Heart left ventricle (tissue), 16 donors: ENCODE results near the gene KIF2A. TPM values are rescaled to one million over a fixed set of nuclear protein-coding genes. Genes with fewer than 3 reads are reported as not detected.

Experiments
- ATAC-seq, 4 donors: fragments of 200-7000 bp; cut with Tn5 transposase; one replicate each; pipeline ENCODE4 v1.9.1; 2020 to 2022; ENCODE audit warnings: moderate library complexity in 4 of 4, mild to moderate bottlenecking in 3 of 4, moderate number of reproducible peaks in 1 of 4
- DNase-seq, 5 donors: peaks; one replicate each; pipeline ENCODE4 v3.0.0-alpha.2; 2020
- H3K27ac ChIP-seq, 12 donors: fragments of 200-600 bp; sonication (generic) in 4 of 12; one replicate each; pipeline versions ENCODE4 v1.5.0 to v1.8.0; 2016 to 2022; ENCODE audit warnings: mild to moderate bottlenecking in 2 of 12
- H3K27me3 ChIP-seq, 9 donors: fragments of 200-600 bp; sonication (generic) in 2 of 9; one replicate each; pipeline versions ENCODE4 v1.5.1 to v1.8.0; 2016 to 2022; ENCODE audit warnings: mild to moderate bottlenecking in 3 of 9
- H3K36me3 ChIP-seq, 9 donors: fragments of 200-600 bp; sonication (generic) in 2 of 9; one replicate each; pipeline versions ENCODE4 v1.5.0 to v1.8.0; 2018 to 2022; ENCODE audit warnings: mild to moderate bottlenecking in 2 of 9
- H3K4me1 ChIP-seq, 12 donors: fragments of 200-600 bp; sonication (generic) in 4 of 12; one replicate each; pipeline versions ENCODE4 v1.5.0 to v1.8.0; 2016 to 2022; ENCODE audit warnings: mild to moderate bottlenecking in 3 of 12
- H3K4me3 ChIP-seq, 12 donors: fragments of 200-600 bp; sonication (generic) in 4 of 12; one replicate each; pipeline versions ENCODE4 v1.5.0 to v1.8.0; 2017 to 2022; ENCODE audit warnings: mild to moderate bottlenecking in 9 of 12, moderate library complexity in 4 of 12
- H3K9me3 ChIP-seq, 12 donors: fragments of 200-600 bp; sonication (generic) in 4 of 12; one replicate each; pipeline versions ENCODE4 v1.5.0 to v1.8.0; 2016 to 2022; ENCODE audit warnings: mild to moderate bottlenecking in 1 of 12
- POLR2A ChIP-seq, 2 donors: fragments of 450-650 bp; IDR thresholded peaks; one replicate each; pipeline ENCODE4 v1.6.1; 2017; ENCODE audit warnings: antibody characterized with exemption in 2 of 2, mild to moderate bottlenecking in 2 of 2, moderate library complexity in 2 of 2
- WGBS, 4 donors: extraction: QIAGEN DNeasy Blood & Tissue Kit in 2 of 4; methylation state at CpG; one replicate each; pipeline versions ENCODE4 v1.1.5 to v1.1.7; 2013 to 2018; 5-methylcytosine and 5-hydroxymethylcytosine counted together
- intact Hi-C, 10 donors: fragments of 100-400 bp; cut with DNase I; formaldehyde crosslinking; loops; one replicate each; pipeline versions ENCODE4 v1.11.1 to v1.14.2; 2022
- polyA plus RNA-seq, 2 donors: library from polyadenylated mRNA; stranded (reverse); fragments of 200-250 nt; gene quantifications; one replicate each; pipeline ENCODE4 v1.2.3, GENCODE V29; 2013
- total RNA-seq, 9 donors: library from RNA; depleted of rRNA in 2 of 9; stranded (reverse); fragments of >200 nt in 2 of 9; fragmentation: NEBNext Ultra II Directional in 3 of 9; extraction: Animal tissue kit (Norgen Biotek cat#: 25700) in 3 of 9; gene quantifications; one replicate each; pipeline versions ENCODE4 v1.1.0 to v1.2.4, GENCODE V29; 2016 to 2023
- TF ChIP-seq, protein P1 (sequence below), 12 donors: fragments of 200-600 bp; sonication (generic) in 4 of 12; IDR thresholded peaks; one replicate each; pipeline versions ENCODE4 v1.5.0 to v1.8.0; 2018 to 2022; ENCODE audit warnings: antibody characterized with exemption in 12 of 12, mild to moderate bottlenecking in 5 of 12
- donor health status: ischemic (EF 13 %, LVEDD 7.1; RV severe dilation, severe dysfunction).
- donor health status: healthy with polysubstance abuse.
- donor health status: DM: no; HTN: yes; CAD: no.
- donor health status: DM: no; HTN: no; CAD: no.
- donor health status: ischemic (EF 25% LVEDD 6.9; RV normal size, moderate dysfunction).
- donor health status: ischemic (EF 25% LVEDD 5.7; RV mildly dilated, moderate dysfunction).
- donor health status: healthy.
- donor health status: DM: yes; HTN: yes; CAD: no.
- donor health status: ischemic (EF 35%, LVEDD 5.7; RV mildly dilated, moderate dysfunction).
- donor health status: nonischemic (EF 11% LVEDD 7.7; RV severe dilation, severe dysfunction).
- donor health status: DM: yes; HTN: yes; CAD: no.
- donor health status: PGD.
- donor health status: ischemic (EF 29% LVEDD 5.4; RV normal size, mild dysfunction).
- donor health status: nonischemic (EF 23%, LVEDD 6.1; RV moderate dilation, normal function).

Gene KIF2A
- total and polyA plus RNA-seq, 11 donors, result 1.5 to 18.8 (median 10.7) TPM

DNA sequence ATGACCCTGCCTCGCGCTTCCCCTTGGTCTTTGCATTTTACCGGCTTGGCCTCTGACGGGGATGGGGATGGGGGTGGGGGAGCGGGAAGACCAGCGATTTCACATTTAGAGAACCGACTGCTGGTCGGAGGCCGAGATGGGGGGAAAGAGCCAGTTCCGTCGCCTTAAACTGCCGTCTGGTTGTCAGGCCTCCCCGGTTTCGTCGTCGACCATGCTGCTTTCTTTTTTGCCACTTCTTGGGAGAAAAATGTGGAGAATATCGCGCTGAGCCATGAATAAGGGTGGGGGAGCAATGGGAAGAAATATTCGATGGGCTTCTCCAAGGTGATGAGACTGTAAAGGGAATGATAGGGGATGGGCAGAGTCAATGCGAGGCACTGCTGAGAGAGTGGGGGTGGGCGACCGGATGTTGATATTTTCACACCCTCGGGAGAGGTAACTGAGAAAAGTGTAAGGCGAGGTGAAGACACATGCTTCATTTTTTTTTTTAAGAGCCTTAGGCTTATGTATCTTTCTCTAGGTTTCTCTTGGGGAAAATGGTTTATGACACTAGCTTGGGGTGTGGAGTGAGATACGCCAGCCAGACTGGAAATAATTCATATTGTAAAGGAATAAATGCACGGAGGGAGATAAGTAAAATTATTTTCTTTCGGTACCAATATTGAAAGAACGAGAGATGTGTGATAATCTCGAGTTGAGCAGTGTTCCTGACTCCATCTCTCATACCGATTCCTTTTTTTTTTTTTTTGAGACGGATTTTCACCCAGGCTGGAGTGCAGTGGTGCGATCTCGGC lies 1.1 kb downstream of the KIF2A start:
- peak in 2 of 4 donors; percentile 5 to 29 for ATAC-seq
- intact Hi-C loops, result loop anchor here in 3 of 10 donors (5.0 to 10.0 kb wide), 3 partner anchors 35 to 98 kb away; partner anchors contain the start of gene DIMT1 (in 2 of the 3)
- H3K27me3 ChIP-seq, result no peaks in the 10 kb centered on the region
- H3K36me3 ChIP-seq, result no peaks in the 10 kb centered on the region
- peaks cover 0 to 50% (median 18%) of the 10 kb centered on the region in 12 donors for H3K4me1 ChIP-seq
- peak overlapping the region in 11 of 12 donors; percentile 83 to 94 (median 86) for H3K27ac ChIP-seq
- TF ChIP-seq, protein P1, sequence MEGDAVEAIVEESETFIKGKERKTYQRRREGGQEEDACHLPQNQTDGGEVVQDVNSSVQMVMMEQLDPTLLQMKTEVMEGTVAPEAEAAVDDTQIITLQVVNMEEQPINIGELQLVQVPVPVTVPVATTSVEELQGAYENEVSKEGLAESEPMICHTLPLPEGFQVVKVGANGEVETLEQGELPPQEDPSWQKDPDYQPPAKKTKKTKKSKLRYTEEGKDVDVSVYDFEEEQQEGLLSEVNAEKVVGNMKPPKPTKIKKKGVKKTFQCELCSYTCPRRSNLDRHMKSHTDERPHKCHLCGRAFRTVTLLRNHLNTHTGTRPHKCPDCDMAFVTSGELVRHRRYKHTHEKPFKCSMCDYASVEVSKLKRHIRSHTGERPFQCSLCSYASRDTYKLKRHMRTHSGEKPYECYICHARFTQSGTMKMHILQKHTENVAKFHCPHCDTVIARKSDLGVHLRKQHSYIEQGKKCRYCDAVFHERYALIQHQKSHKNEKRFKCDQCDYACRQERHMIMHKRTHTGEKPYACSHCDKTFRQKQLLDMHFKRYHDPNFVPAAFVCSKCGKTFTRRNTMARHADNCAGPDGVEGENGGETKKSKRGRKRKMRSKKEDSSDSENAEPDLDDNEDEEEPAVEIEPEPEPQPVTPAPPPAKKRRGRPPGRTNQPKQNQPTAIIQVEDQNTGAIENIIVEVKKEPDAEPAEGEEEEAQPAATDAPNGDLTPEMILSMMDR (IDR thresholded peaks at IDR 0.05), result no peak
- no peak for TF ChIP-seq POLR2A (IDR thresholded peaks at IDR 0.05)
- H3K4me3 ChIP-seq, result peak overlapping the region; percentile 66 to 100 (median 96)
- WGBS, 4 donors, result 4% methylated on average over 31 to 33 of the region's 33 CpGs
- H3K9me3 ChIP-seq, result no peaks in the 10 kb centered on the region
- DNase-seq, result peak in 2 of 5 donors; percentile 32 to 47

DNA sequence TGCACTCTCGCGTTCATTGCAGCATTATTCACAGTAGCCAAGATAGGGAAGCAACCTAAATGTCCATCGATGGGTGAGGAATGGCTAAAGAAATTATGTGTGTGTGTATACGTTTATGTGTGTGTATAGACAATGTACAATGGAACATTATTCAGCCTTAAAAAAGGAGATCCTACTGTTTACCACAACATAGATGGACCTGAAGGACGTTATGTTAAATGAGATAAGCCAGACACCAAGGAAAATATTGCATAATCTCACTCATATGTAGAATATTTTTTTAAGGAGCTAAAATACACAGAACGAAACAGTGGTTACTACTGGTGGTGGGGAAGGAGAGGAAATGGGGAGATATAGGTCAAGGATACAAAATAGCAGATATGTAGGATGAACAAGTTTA lies 2.4 kb downstream of the KIF2A start:
- intact Hi-C loops, result loop anchor here in 3 of 10 donors (5.0 to 10.0 kb wide), 3 partner anchors 34 to 96 kb away; partner anchors contain the start of gene DIMT1 (in 2 of the 3)
- Histone ChIP-seq H3K9me3 (no peaks in the 10 kb centered on the region), H3K36me3 (no peaks in the 10 kb centered on the region), H3K4me3 (peak overlapping the region in 2 of 12 donors; percentile 70 to 100), H3K27ac (peak overlapping the region in 1 of 12 donors; percentile 85), H3K4me1 (peaks cover 0 to 57% (median 21%) of the 10 kb centered on the region in 12 donors), H3K27me3 (no peaks in the 10 kb centered on the region)
- DNase-seq (no peak), ATAC-seq (no peak)
- TF ChIP-seq POLR2A (IDR thresholded peaks at IDR 0.05), result no peak
- TF ChIP-seq, protein P1 (IDR thresholded peaks at IDR 0.05), result no peak
- 88 to 92% (median 90%) methylated on average over 6 of the region's 6 CpGs for WGBS, 4 donors

DNA sequence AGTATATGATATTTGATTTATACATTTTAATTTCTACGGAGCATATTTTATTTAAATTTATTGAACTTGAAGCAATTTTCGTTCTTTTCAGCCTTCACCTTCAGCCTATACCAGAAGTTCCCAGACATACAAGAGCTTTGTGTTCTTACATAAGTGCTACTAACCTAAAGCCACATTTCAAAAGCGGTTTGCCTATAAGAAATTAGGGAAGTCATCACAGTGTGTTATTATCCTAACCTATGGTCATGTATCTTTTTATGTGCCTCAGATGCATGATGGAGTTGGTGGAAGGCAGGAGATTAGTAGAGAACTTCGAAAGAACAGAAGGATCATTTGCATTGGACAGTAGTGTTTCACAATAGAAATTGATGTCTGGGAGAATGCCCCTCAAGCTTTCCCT lies 3.1 kb downstream of the KIF2A start:
- WGBS, 4 donors, result 92 to 95% (median 93%) methylated on average over 4 of the region's 4 CpGs
- ATAC-seq (no peak), DNase-seq (no peak)
- Histone ChIP-seq H3K4me1 (peaks cover 0 to 57% (median 21%) of the 10 kb centered on the region in 12 donors), H3K27me3 (no peaks in the 10 kb centered on the region), H3K9me3 (no peaks in the 10 kb centered on the region), H3K36me3 (no peaks in the 10 kb centered on the region), H3K27ac (no peak overlapping the region), H3K4me3 (no peak overlapping the region)
- TF ChIP-seq POLR2A (IDR thresholded peaks at IDR 0.05), result no peak
- TF ChIP-seq, protein P1 (IDR thresholded peaks at IDR 0.05), result no peak
- intact Hi-C loops, result loop anchor here in 3 of 10 donors (5.0 to 10.0 kb wide), 3 partner anchors 33 to 96 kb away; partner anchors contain the start of gene DIMT1 (in 2 of the 3)

DNA sequence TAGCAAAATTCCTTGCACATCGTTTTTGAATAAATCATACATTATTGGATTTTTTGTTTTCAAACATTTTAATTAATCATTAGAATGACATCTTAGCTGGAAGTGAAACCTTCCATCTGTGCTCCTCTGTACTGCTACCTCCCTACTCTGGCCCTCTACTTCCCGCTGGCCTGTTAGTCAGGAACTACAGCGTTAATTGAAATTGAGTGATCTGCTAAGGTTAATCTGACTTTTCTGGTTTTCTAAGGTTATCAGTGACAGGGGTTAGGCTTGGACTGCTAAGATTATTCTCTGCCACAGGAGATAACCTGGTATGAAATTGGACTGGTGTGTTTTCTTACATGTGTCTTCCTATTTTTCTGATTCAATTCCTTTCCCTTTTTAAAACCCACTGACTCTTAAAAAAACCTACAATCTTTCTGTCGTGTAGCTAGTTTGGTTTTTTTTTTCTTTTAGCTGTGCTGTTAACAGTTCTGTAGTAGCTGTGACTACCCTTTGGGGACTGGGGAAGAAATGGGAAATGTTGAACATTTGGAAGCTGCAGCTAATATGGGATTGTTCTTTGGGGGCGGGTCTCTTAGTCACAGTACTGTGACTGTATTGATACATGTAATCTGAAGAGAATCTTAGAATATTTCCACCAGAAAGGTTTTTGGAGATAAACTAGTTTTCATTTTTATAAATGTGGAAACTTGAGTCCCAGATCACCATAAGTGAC lies 4.6 kb downstream of the KIF2A start:
- H3K36me3 ChIP-seq, result no peaks in the 10 kb centered on the region
- DNase-seq, result no peak
- intact Hi-C loops, result loop anchor here in 1 of 10 donors (10.0 kb wide), 1 partner anchor 84 kb away; no protein-coding TSS in a partner anchor
- no peak overlapping the region for H3K27ac ChIP-seq
- peaks cover 0 to 51% (median 16%) of the 10 kb centered on the region in 12 donors for H3K4me1 ChIP-seq
- no peaks in the 10 kb centered on the region for H3K27me3 ChIP-seq
- TF ChIP-seq, protein P1 (IDR thresholded peaks at IDR 0.05), result no peak
- no peak for TF ChIP-seq POLR2A (IDR thresholded peaks at IDR 0.05)
- WGBS, 4 donors, result 69 to 77% (median 71%) methylated on average over 5 of the region's 5 CpGs
- H3K4me3 ChIP-seq, result no peak overlapping the region
- ATAC-seq, result no peak
- no peaks in the 10 kb centered on the region for H3K9me3 ChIP-seq
